ENCODE measurements around the gene POLG2.

The POLG2 gene

DNA sequence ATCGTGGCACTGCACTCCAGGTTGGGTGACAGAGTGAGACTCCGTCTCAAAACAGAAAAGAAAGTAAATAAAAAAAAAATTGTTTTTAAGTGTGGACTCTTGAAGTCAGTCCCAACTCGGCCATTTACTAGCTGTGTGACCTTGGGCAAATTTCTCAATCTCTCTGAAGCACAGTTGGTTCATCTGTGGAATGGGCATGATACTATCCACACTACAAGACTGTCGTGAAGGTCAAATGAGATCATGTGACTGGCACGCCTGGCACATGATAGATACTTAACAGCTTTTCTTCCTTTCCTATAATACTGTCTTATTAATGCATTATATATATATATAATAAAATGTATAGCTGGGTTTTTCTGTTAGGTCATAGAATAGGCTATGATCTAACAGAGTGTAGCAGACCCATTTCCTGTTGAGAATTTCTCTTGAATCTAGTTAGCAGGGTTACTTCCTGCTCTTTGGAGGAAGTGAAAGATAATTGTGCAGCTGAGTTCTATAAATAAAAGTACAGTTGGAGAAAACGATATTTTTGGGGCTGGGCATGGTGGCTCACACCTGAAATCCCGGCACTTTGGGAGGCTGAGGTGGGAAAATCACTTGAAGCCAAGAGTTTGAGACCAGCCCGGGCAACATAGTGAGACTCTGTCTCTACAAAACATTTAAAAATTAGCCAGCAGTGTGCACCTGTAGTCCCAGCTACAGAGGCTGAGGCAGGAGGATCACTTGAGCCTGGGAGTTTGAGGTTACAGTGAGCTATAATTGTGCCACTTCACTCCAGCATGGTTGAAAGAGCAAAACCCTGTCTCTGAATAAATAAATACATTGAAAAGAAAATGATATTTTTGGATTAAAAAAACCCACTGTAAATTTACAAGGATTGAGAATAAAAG is 40.6 kb downstream of the POLG2 start:
- TF ChIP-seq, protein P1, sequence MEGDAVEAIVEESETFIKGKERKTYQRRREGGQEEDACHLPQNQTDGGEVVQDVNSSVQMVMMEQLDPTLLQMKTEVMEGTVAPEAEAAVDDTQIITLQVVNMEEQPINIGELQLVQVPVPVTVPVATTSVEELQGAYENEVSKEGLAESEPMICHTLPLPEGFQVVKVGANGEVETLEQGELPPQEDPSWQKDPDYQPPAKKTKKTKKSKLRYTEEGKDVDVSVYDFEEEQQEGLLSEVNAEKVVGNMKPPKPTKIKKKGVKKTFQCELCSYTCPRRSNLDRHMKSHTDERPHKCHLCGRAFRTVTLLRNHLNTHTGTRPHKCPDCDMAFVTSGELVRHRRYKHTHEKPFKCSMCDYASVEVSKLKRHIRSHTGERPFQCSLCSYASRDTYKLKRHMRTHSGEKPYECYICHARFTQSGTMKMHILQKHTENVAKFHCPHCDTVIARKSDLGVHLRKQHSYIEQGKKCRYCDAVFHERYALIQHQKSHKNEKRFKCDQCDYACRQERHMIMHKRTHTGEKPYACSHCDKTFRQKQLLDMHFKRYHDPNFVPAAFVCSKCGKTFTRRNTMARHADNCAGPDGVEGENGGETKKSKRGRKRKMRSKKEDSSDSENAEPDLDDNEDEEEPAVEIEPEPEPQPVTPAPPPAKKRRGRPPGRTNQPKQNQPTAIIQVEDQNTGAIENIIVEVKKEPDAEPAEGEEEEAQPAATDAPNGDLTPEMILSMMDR (IDR thresholded peaks at IDR 0.05; ENCODE audit: low read depth, low read length), result no peak
- no peak overlapping the region for H3K4me3 ChIP-seq (ENCODE audit: low read depth, low read length)

DNA sequence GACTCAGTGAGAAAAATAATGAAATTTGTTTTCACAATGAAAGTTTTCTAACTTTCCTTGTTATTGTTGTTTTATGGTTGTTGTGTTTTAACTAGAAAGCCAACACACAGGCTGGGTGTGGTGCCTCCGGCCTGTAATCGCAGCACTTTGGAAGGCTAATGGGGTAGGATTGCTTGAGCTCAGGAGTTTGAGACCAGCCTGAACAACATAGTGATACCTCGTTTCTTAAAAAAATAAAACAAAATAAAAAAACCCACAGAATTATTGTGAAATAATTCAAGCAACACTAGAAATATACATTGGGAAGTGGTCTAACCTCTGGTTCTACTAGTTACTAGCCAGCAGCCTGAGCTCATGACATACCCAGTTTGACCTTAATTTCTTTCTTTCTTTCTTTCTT is 47.3 kb downstream of the POLG2 start:
- TF ChIP-seq, protein P1 (IDR thresholded peaks at IDR 0.05; ENCODE audit: low read depth, low read length), result no peak
- H3K4me3 ChIP-seq (ENCODE audit: low read depth, low read length), result peak overlapping the region; percentile 11; the same call in 1 of the 2 replicates

DNA sequence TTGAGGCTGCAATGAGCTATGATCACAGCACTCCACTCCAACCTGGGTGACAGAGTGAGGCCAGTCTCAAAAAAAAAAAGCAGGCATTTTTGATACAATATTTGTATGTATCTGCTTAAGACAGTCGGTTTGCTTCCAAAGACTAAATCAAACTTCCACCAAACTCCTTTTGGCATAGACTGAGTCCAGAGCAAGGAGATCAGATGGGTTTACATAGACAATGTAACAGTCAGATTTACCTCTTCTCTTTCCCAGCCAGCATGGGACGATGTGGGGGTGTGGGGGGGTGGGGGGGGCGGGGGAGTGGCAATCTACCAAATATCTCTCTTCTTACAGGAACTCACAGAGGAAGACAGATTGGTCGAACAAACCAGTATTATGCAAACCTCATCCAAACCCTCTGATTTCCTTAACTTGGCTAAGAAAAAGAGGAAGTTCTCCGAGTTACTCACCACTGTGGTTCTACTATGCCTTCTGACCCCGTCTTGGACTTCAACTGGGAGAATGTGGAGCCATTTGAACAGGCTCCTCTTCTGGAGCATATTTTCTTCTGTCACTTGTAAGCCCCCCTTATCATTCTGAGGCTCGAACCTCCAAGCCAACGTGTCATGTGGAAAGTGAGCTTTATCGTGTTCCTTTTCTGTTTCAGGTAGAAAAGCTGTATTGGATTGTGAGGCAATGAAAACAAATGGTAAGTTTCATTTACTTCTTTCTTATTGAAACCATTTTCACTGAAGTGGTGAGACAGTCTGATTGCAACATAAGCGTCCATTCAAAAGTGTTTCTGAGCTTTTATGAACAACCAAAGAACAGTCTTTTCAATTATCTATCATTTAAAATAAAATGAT is 48.0 kb downstream of the POLG2 start, which contains the start of gene MILR1:
TSS of gene MILR1 (plus strand) at position 451 of the 848 bp plus-strand sequence. CDS start at position 505, 54 bp downstream.
- peak within 1 kb of the TSS; percentile 11; the same call in 1 of the 2 replicates for H3K4me3 ChIP-seq (ENCODE audit: low read depth, low read length)
- TF ChIP-seq, protein P1 (IDR thresholded peaks at IDR 0.05; ENCODE audit: low read depth, low read length), result no peak

DNA sequence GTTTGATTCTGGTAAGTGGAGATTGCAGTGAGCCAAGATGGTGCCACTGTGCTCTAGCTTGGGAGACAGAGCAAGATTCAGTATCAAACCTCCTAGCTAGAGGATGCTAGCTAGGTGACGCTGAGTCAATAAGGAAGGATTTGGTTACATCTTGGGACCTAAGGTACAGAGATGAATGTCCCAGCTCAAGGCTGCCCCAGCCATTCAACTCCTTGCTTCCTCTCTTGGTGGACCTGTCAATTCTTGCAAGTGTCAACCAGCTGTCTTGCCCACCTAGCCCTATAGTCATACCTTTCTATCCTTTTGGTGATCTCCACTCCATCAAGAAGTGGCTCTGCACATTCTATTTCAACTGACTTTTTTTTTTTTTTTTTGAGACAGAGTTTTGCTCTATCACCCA is 49.3 kb downstream of the POLG2 start:
- no peak overlapping the region for H3K4me3 ChIP-seq (ENCODE audit: low read depth, low read length)
- TF ChIP-seq, protein P1 (IDR thresholded peaks at IDR 0.05; ENCODE audit: low read depth, low read length), result no peak

DNA sequence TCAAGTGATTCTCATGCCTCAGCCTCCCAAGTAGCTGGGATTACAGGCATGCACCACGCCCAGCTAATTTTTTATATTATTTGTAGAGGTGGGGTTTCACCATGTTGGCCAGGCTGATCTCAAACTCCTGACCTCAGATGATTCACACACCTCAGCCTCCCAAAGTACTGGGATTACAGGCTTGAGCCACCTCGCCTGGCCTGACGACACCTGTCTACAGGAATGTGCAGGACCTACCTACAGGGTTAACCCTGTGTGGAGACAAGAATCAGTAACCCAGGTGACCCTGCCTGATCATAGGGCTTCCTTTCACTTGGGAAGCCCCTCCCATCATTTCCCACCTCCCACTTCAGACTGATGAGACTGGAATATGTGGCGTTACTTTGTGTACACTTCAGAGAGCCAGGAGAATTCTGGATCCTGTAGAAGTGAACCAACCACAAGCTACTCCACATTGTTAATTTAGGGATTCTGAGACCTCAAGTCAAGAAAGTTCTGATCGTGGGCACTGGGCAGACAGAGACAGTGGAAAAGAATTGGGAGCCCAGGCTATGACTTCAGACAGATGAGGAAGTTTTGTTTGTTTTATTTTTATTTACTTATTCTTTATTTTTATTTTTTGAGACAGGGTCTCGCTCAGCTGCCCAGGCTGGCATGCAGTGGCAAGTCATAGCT is 53.6 kb downstream of the POLG2 start:
- TF ChIP-seq, protein P1 (IDR thresholded peaks at IDR 0.05; ENCODE audit: low read depth, low read length), result no peak

DNA sequence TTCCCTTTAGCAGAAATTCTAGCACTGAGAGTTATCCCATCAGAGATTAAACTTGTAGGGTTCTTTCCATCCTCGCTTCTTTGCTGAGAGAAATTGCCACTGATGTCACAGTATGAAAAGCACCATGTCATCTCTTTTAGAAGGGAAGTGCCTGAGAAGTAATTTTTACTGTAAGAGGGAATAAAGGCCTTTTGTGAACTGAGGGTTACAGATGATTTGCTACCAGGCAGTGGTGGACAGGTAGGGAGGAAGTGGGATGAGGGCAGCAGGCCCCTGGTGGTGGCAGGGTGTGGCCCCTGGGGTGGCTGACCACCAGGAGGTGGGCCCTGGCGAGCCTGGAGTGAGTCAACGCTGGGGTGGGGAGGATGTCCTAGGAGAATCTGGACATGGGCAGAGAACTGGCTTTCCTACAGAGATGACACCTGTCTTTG is 54.3 kb downstream of the POLG2 start:
- TF ChIP-seq, protein P1 (IDR thresholded peaks at IDR 0.05; ENCODE audit: low read depth, low read length), result no peak
- H3K4me3 ChIP-seq (ENCODE audit: low read depth, low read length), result no peak overlapping the region

More for the DNA sequence above, 53.6 kb downstream of the POLG2 start:
- H3K4me3 ChIP-seq (ENCODE audit: low read depth, low read length), result no peak overlapping the region
